Loucy (cell line): ENCODE measurements around the gene NAA20.
"Not testable (repeated sequence)": the region's sequence is repeated elsewhere in the genome, so short reads cannot be mapped to it uniquely, and the experiment has no call there.

Source experiments
- EZH2phosphoT487 ChIP-seq: fragments of 200-600 bp; IDR thresholded peaks from 2 replicates; pipeline ENCODE4 v1.6.1; 2018; ENCODE audit warnings: antibody characterized with exemption, mild to moderate bottlenecking, moderate library complexity, borderline replicate concordance
- TF ChIP-seq, protein P1 (sequence below): fragments of 200-600 bp; sonication (generic); conservative IDR thresholded peaks from 2 replicates; pipeline ENCODE4 v1.5.1; 2014; ENCODE audit warnings: mild to moderate bottlenecking, antibody characterized with exemption, low read length

GRCh38 chr20:20003955-20004322 is 13.2 kb upstream of the NAA20 start:
- TF ChIP-seq, protein P1, sequence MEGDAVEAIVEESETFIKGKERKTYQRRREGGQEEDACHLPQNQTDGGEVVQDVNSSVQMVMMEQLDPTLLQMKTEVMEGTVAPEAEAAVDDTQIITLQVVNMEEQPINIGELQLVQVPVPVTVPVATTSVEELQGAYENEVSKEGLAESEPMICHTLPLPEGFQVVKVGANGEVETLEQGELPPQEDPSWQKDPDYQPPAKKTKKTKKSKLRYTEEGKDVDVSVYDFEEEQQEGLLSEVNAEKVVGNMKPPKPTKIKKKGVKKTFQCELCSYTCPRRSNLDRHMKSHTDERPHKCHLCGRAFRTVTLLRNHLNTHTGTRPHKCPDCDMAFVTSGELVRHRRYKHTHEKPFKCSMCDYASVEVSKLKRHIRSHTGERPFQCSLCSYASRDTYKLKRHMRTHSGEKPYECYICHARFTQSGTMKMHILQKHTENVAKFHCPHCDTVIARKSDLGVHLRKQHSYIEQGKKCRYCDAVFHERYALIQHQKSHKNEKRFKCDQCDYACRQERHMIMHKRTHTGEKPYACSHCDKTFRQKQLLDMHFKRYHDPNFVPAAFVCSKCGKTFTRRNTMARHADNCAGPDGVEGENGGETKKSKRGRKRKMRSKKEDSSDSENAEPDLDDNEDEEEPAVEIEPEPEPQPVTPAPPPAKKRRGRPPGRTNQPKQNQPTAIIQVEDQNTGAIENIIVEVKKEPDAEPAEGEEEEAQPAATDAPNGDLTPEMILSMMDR: not testable (repeated sequence)
- not testable (repeated sequence) for TF ChIP-seq EZH2phosphoT487
